Urothelium cell line (cell line): Measurements from ENCODE around the gene ANAPC2.

Experiments
- DNase-seq: peaks from one replicate; pipeline ENCODE4 v3.0.0; 2011; ENCODE audit warnings: low spot score, mixed read lengths
- FAIRE-seq: peaks from 2 replicates; lab custom pipeline; 2011; peaks lifted over from hg19 to GRCh38; lab: Jason Lieb, UNC

ANAPC2 gene, protein sequence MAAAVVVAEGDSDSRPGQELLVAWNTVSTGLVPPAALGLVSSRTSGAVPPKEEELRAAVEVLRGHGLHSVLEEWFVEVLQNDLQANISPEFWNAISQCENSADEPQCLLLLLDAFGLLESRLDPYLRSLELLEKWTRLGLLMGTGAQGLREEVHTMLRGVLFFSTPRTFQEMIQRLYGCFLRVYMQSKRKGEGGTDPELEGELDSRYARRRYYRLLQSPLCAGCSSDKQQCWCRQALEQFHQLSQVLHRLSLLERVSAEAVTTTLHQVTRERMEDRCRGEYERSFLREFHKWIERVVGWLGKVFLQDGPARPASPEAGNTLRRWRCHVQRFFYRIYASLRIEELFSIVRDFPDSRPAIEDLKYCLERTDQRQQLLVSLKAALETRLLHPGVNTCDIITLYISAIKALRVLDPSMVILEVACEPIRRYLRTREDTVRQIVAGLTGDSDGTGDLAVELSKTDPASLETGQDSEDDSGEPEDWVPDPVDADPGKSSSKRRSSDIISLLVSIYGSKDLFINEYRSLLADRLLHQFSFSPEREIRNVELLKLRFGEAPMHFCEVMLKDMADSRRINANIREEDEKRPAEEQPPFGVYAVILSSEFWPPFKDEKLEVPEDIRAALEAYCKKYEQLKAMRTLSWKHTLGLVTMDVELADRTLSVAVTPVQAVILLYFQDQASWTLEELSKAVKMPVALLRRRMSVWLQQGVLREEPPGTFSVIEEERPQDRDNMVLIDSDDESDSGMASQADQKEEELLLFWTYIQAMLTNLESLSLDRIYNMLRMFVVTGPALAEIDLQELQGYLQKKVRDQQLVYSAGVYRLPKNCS

DNA sequence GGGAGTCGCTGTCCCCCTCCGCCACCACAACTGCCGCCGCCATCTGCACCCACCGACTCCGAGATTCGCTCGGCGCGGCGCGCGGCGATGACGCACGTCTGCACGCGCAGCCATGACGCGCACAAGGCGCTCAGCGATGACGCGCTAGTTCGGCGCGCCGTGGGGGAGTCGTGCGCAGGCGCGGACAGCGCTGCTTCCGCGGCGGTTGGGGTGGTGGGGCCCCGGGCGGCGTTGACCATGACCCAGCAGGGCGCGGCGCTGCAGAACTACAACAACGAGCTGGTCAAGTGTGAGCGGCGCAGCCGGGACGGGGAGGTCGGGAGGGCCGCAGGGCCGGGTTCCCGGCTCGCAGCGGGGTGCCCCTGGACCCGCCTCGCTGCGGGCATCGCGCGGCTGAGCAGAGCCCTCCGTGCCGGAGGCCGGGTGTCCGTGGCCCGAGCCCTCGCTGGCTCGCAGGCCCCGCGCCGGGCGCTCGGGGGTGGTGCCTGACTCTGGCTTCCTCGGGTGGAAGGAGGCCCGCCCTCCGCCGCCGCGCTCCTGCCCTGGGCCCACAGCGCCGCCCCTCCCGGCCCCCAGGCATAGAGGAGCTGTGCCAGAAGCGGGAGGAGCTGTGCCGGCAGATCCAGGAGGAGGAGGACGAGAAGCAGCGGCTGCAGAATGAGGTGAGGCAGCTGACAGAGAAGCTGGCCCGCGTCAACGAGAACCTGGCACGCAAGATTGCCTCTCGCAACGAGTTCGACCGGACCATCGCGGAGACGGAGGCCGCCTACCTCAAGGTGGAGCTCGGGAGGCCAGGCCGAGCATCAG, at the start of gene ANAPC2, which contains the start of gene SSNA1:
ANAPC2 (minus strand) TSS at position 71 of the 807 bp plus-strand sequence; CDS start at position 43, 28 bp downstream.
SSNA1 (plus strand) TSS at position 187 of the 807 bp plus-strand sequence; CDS start at position 238, 51 bp downstream.
- peak; percentile 99 for FAIRE-seq

GRCh38 chr9:137236936-137237421, 48.6 kb upstream of the ANAPC2 start:
- no peak for FAIRE-seq
- no peak for DNase-seq

More for the DNA sequence above, at the start of gene ANAPC2, which contains the start of gene SSNA1:
- DNase-seq: peak; percentile 94

GRCh38 chr9:137236238-137236935, 48.0 kb upstream of the ANAPC2 start:
- peak; percentile 32 for FAIRE-seq
- peak; percentile 91 for DNase-seq

DNA sequence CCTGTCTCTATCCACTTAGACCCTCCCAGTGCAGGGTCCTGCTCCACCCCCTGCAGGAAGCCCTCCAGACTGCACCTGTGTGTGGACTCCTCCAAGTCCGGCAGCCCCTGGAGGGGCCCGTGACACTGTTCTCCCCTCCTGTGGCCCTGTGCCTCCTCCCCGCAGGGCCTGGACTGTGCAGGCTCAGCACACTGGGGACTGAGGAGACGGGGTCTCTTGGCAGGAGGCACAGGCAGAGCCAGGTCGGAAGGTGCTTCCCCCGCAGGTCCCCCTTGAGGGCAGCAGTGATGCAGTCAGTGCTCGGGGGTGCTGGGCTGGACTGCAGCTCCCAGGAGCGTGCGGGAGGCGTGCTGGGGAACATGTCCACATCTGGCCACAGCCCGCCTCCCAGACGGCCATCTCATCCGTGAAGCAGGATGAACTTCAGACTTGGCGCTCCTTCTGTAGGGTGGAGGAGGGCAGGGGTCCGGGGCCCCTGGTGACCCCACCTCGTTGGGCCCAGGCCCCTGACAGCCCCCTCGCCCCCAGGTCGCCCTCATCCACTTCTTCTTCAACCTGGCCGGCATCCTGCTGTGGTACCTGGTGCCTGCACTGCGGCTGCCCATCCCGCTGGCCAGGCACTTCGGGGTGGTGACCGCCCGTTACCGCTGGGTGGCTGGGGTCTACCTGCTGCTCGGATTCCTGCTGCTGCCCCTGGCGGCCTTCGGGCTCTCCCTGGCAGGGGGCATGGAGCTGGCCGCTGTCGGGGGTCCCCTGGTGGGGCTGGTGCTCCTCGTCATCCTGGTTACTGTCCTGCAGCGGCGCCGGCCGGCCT, 47.3 kb upstream of the ANAPC2 start:
- FAIRE-seq (no peak), DNase-seq (no peak)

DNA sequence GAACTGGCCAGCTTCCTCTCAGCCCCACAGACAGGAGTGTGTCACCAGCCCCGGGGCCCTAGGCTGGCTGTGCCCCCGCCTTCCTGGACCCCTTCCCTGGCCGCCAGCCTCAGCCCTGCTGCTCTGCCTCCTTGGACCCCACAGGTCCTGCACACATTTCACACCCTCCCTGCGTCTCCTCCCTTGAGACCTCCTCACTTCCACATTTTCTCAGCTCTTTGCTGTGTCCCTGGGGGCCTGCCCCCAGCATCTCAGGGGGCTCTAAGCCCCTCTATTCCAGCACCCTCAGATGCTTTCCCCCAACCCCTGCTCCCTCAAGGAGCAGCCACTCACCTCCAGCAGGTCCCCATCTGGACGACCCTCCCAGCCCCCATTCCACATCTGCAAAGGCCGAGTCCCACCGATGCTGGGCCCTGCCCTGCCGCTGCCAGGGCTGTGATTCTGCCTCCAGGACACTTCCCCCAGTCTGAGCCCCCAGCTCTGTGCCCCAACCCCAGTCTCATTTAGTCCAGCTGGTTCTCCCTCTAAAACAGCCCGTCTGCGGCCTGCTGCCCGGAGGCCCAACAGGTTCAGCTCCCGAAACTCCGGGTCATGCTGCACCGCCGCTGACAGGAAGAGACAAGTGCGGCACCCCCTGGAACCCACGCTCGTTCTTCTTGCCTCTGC, 46.5 kb upstream of the ANAPC2 start:
- no peak for FAIRE-seq
- DNase-seq: no peak

DNA sequence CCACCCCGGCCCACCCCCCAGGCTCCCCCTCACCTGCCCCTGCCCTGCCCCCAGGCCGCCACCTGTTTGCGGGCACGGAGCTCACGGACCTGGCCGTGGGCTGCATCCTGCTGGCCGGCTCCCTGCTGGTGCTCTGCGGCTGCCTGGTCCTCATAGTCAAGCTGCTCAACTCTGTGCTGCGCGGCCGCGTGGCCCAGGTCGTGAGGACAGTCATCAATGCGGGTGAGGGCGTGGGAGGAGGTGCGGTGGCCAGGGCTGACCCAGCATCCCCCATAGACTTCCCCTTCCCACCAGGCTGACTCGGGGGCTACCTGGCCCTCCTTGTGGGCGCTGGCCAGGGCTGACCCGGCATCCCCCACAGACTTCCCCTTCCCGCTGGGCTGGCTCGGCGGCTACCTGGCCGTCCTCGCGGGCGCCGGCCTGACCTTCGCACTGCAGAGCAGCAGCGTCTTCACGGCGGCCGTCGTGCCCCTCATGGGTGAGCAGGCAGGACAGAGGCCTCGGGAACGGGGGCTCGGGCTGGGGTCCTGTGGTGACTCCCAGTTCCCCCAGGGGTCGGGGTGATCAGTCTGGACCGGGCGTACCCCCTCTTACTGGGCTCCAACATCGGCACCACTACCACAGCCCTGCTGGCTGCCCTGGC, 45.8 kb upstream of the ANAPC2 start:
- no peak for DNase-seq

DNA sequence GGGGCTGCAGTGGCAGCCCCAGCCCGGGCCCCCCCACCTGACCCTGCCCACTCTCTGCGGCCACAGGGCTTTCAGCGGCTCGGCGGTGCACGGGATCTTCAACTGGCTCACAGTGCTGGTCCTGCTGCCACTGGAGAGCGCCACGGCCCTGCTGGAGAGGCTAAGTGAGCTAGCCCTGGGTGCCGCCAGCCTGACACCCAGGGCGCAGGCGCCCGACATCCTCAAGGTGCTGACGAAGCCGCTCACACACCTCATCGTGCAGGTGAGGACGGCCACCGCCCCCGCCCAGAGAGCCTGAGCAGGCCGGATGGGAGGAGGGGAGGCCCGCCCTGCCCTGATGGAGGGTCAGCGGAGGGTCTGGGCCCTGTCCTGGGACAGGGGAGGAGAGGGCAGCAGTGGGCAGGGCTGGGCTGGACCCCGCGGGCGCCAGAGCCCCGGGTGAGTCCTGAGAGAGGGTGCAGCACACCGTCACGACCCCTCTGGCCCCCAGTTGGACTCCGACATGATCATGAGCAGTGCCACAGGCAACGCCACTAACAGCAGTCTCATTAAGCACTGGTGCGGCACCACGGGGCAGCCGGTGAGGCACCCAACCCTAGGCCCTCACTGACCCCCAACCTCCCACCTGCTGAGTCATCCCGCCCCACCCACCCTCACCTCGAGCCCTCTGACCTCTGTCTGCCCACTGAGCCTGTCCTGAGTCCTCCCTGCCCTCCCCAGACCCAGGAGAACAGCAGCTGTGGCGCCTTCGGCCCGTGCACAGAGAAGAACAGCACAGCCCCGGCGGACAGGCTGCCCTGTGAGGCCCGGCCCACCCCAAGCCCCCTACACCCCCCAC, 45.0 kb upstream of the ANAPC2 start:
- DNase-seq (no peak), FAIRE-seq (no peak)

More for the DNA sequence above, 45.8 kb upstream of the ANAPC2 start:
- no peak for FAIRE-seq

GRCh38 chr9:137232510-137232909, 44.1 kb upstream of the ANAPC2 start:
- FAIRE-seq: no peak

GRCh38 chr9:137232101-137232500, 43.7 kb upstream of the ANAPC2 start:
- no peak for FAIRE-seq
- no peak for DNase-seq

More at GRCh38 chr9:137232510-137232909, 44.1 kb upstream of the ANAPC2 start:
- no peak for DNase-seq

DNA sequence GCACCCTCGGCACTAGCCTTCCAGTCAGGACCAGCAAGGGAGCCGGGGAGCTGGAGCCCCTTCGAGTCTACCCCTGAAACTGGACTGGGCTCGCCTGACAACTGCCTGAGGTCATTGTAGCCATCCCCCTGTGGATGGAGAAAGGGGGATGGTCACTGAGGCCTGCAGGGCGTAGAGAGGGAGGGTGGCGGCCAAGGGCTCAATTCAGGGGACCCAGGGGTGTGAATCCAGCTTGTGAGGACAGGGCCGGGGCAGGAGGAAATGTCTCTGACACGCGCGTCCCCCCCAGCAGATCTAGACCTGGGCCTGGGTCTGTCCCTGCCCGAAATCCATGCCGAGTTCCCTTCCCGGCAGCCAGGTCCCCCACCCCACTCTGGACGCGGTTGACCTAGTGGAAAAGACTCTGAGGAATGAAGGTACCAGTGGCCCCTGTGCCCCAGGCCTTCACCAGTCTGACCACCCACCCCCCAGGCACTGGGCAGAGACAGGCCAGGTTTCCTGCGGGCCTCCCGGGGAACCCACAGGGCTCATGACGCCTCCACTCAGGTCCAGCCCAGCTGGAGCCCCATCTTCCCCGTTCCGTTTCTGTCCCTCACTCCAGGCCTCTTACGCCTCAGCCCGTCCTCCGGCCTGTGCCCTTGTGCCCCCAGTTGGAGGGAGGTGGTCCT, 43.1 kb upstream of the ANAPC2 start:
- no peak for FAIRE-seq
- no peak for DNase-seq

DNA sequence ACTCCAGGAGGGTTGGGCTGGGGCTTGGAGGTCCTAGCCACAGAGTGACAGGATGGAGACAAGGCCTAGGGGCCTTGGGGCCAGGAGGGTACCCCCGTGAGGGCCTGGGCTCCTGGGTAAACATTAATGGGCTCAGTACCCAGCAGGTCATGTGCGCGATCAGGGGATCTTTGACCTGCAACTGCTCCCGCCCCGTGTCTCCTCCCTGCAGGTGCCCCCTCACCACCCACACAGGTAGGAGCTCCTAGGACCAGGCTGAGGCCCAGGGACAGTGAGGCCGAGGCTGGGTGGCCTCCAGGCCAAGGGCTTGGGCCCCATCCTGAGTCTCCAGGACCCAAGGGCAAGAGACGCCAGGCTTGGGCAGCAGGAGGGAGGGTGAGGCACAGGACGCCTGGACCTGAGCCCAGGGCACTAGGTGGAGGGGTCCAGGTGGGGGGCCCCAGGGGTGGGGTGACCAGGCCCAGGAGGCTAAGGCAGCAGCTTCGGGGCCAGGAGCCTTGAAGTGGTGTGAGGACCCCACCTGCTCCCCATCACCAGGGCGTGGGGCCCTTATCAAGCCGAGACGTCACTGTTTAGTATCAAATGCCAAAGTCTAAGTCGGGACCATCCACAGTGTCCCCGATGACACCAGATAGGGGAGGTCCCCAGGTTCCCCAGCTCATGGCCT, 42.5 kb upstream of the ANAPC2 start, which contains the start of gene SLC34A3:
SLC34A3 (plus strand) TSS at position 197 of the 667 bp plus-strand sequence. CDS start 802 bp downstream, outside the sequence.
- no peak for DNase-seq
- no peak for FAIRE-seq

DNA sequence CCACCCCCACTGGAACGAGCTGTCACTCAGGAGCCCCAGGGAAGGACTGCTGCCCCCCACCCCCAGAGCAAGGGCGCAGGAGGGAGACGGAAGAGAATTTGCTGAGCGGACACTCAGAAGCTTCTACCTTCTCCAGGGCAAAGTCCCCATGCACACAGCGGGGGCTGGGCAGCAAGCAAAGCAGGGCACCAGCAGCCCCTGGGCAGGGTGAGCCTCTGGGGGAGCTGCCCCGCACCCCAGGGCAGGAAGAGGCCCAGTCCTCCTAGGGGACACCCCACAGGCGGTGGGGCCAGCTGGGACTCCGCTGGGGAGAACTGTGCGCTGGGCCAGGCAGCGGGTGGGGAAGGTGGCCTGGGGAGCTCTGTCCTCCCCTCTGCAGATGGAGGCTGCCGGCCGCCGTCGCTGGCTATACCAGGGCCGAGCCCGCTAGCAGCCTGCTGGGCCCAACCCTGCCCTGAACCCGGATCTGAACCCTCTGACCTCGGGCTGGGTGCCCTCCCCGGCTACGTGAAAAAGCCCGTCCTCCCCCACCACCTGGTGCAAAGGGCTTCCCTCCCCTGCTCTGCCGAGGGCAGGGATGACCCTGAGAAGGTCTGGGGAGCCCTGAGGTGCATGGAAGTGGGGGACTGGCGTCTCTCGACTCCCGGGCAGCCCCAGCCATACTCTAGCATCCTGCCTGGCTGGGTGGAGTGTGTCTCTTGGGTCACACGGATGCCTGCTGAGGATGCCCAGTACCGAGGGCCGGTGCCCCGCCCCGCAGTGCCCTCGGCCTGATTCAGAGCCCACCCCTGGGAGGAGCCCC, 41.7 kb upstream of the ANAPC2 start:
- FAIRE-seq (no peak), DNase-seq (no peak)

- DNase-seq (no peak), FAIRE-seq (no peak)
Measured at GRCh38 chr9:137228968-137229896, 40.9 kb upstream of the ANAPC2 start.

GRCh38 chr9:137228506-137228967, 40.2 kb upstream of the ANAPC2 start:
- FAIRE-seq (no peak), DNase-seq (no peak)
